Activated B cell treated with CpG ODN at 0.5 μM for 24 hours (primary cell): ENCODE data around the gene SERTAD3. TPM values are rescaled to one million over a fixed set of nuclear protein-coding genes. Genes with fewer than 3 reads are reported as not detected.

Experiments
- ATAC-seq: fragments of 200-7000 bp; cut with Tn5 transposase; one replicate; pipeline ENCODE4 v1.10.0; 2021; ENCODE audit warnings: low read depth, mild to moderate bottlenecking, moderate library complexity
- CTCF ChIA-PET: fragments of 350-600 bp; sonication (Branson Sonifier 250); formaldehyde crosslinking; loops from one replicate; lab custom pipeline; 2021; ENCODE audit warnings: antibody characterized with exemption; lab: Charles Lee
- POLR2A ChIA-PET: fragments of 350-600 bp; sonication (Branson Sonifier 250); formaldehyde crosslinking; loops from one replicate; lab custom pipeline; 2021; ENCODE audit warnings: antibody characterized with exemption; lab: Charles Lee
- DNase-seq: peaks from one replicate; pipeline ENCODE4 v3.0.0; 2022
- H3K27ac Mint-ChIP-seq: one replicate; pipeline ENCODE4 v1.8.0; 2020; ENCODE audit warnings: mixed read lengths
- H3K27me3 Mint-ChIP-seq: one replicate; pipeline ENCODE4 v1.8.0; 2021; ENCODE audit warnings: mixed read lengths
- H3K36me3 Mint-ChIP-seq: one replicate; pipeline ENCODE4 v1.8.0; 2021; ENCODE audit warnings: low read depth, mixed read lengths
- H3K4me1 Mint-ChIP-seq: one replicate; pipeline ENCODE4 v1.8.0; 2021; ENCODE audit warnings: mixed read lengths
- H3K4me3 Mint-ChIP-seq: one replicate; pipeline ENCODE4 v1.8.0; 2020; ENCODE audit warnings: mild to moderate bottlenecking, mixed read lengths
- H3K9me3 Mint-ChIP-seq: one replicate; pipeline ENCODE4 v1.8.0; 2020; ENCODE audit warnings: mixed read lengths
- intact Hi-C: fragments of 100-400 bp; cut with micrococcal nuclease; formaldehyde crosslinking; loops from one replicate; pipeline ENCODE4 v1.15.1; 2024
- total RNA-seq: library from RNA; stranded (reverse); gene quantifications from 2 replicates; pipeline ENCODE4 v1.2.3, GENCODE V29; 2022
- TF ChIP-seq, protein P1 (sequence below): fragments of 200-600 bp; IDR thresholded peaks from one replicate; pipeline ENCODE4 v1.8.0; 2022; ENCODE audit warnings: antibody characterized with exemption, mild to moderate bottlenecking

SERTAD3 gene
- total RNA-seq, 1 donor from 2014 or later: 48.4 TPM

DNA sequence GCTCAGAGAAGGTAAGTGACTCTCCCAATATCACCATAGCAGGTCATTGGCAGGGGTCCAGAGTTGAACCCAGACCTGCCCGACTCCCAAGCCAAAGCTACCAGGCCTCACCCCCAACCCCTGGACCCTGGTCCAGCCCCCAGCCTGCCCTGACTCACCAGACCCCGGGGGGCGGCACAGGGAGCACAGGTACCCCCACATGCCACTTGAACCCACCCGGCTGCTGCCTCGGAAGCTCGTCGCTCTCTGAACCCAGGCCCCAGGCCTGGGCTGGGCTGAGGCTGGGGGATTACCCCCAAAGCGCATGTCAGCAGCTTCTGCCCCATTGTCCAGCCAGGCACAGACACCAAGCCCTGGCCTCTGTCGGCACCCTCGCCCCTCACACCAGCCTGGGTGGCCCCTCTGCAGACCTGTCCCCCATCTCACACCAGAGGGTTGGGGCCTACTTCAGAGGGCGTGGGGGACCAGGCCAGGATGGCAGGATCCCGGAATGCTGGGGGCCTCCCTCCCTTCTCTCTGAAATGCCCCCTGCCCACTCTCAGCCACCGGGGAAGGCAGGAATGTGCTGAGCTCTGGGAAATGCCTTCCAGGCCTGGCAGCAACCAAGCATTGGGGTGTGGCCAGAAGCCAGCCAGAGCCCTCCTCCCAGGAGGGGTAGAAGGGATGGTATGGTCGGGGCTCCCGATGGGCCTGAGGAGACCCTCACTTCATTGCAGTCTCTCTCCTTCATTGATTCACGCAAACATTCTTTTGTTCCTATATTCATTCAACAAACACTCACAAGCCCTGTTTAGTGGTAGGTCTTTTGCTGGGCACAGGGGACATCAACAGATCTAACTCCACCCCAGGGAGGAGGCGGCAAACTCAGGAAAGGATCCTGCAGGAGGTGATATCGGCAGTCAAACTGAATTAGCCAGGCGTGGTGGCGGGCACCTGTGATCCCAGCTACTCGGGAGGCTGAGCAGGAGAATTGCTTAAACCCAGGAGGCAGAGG lies 29.3 kb downstream of the SERTAD3 start:
- ChIA-PET POLR2A (no interaction called here), CTCF (interaction anchor here (1.4 kb wide), 1 partner anchor 109 kb away, joined by 4 read pairs; no protein-coding TSS in a partner anchor)
- Mint-ChIP-seq H3K27me3 (no peaks in the 10 kb centered on the region), H3K4me1 (peaks cover 23% of the 10 kb centered on the region), H3K9me3 (no peaks in the 10 kb centered on the region), H3K36me3 (no peaks in the 10 kb centered on the region), H3K27ac (no peak overlapping the region), H3K4me3 (no peak overlapping the region)
- no peak for ATAC-seq
- TF ChIP-seq, protein P1, sequence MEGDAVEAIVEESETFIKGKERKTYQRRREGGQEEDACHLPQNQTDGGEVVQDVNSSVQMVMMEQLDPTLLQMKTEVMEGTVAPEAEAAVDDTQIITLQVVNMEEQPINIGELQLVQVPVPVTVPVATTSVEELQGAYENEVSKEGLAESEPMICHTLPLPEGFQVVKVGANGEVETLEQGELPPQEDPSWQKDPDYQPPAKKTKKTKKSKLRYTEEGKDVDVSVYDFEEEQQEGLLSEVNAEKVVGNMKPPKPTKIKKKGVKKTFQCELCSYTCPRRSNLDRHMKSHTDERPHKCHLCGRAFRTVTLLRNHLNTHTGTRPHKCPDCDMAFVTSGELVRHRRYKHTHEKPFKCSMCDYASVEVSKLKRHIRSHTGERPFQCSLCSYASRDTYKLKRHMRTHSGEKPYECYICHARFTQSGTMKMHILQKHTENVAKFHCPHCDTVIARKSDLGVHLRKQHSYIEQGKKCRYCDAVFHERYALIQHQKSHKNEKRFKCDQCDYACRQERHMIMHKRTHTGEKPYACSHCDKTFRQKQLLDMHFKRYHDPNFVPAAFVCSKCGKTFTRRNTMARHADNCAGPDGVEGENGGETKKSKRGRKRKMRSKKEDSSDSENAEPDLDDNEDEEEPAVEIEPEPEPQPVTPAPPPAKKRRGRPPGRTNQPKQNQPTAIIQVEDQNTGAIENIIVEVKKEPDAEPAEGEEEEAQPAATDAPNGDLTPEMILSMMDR: no peak
- DNase-seq: no peak
- intact Hi-C loops: no loop called here

DNA sequence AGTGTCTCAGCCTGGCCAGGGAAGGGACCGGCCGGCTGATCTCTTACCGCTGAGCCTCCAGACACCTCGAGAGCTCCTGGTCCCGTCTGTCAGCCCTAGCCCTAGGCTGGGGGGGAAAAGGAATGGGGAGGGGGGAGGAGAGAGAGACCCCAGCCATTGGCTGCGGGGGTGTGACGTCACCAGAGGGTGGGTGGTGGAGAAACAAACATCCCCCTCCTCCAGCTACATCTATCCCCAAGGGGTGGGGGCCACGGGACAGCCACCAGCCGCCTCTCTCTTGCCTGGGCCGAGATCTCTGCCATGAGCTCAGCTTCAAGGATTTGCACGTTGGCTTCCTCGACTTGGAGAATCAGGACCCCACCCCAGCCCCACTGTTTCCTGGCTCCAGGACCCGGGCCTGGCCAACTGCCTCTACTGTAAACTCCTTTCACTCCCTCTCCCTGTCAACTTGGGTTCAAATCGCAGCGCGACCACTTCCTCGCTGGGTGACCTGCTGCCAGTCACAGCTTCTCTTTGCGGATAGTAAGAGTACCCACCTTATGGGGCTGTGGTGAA lies 30.8 kb downstream of the SERTAD3 start, which contains the start of gene PRX:
PRX (minus strand) TSS at position 88 of the 555 bp plus-strand sequence. CDS start 5,446 bp downstream, outside the sequence.
- DNase-seq: no peak
- TF ChIP-seq, protein P1: no peak
- Mint-ChIP-seq H3K4me1 (peaks cover 22% of the 10 kb centered on the region), H3K27me3 (no peaks in the 10 kb centered on the region), H3K36me3 (no peaks in the 10 kb centered on the region), H3K9me3 (no peaks in the 10 kb centered on the region), H3K4me3 (no peak within 1 kb of the TSS), H3K27ac (no peak within 1 kb of the TSS)
- intact Hi-C loops: no loop called here
- no peak for ATAC-seq
- CTCF ChIA-PET: interaction anchor here (1.3 kb wide), 1 partner anchor 108 kb away, joined by 3 read pairs; no protein-coding TSS in a partner anchor
- POLR2A ChIA-PET: no interaction called here

DNA sequence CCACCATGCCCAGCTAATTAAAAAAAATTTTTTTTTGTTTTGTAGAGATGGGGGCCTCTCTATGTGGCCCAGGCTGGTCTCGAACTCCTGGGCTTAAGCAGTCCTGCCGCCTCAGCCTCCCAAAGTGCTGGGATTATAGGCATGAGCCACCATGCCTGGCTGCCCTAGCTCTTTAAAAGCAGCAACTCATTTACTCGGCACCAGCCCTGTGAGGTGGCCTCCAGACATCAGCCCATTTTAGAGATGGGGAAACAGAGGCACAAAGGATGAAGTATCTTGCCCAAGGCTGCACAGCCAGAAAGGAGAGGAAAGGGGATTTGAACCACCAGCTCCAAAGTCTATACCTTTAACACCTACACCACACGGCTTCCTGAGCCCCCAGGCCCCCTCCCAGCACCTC lies 31.3 kb downstream of the SERTAD3 start:
- intact Hi-C loops: no loop called here
- Mint-ChIP-seq H3K27me3 (no peaks in the 10 kb centered on the region), H3K4me3 (no peak overlapping the region), H3K27ac (no peak overlapping the region), H3K9me3 (no peaks in the 10 kb centered on the region), H3K36me3 (no peaks in the 10 kb centered on the region), H3K4me1 (peaks cover 27% of the 10 kb centered on the region)
- TF ChIP-seq, protein P1: no peak
- no peak for DNase-seq
- ChIA-PET POLR2A (interaction anchor here (0.9 kb wide), 1 partner anchor 9 kb away, joined by 3 read pairs; no protein-coding TSS in a partner anchor), CTCF (interaction anchor here (1.3 kb wide), 1 partner anchor 107 kb away, joined by 3 read pairs; no protein-coding TSS in a partner anchor)
- ATAC-seq: no peak

DNA sequence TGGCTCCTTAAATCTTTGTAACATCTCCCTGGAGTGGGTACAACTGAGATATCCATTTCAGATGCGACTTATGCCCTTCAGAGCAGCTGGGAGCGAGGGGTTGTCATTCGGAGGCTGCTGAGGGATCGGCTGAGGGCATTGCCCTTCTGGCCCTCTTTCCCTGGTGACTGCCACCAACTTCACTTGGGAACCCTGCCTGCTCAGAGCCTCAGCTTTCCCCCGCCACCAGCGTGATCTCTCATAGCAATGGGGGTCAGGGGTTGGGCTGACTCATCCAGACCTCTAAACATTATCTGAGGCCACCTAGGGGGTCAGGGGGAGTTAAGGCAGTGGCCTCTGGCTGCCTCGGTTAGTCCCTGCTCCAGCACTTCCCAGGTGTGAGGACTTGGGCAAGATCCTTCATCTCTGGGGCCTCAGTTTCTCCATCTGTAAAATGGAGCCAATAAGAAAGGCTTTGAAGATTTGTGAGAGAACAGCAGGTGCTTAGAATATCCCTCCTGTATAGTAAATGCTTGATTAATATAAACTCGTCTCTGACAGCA lies 32.1 kb downstream of the SERTAD3 start:
- no peak overlapping the region for H3K4me3 Mint-ChIP-seq
- no peaks in the 10 kb centered on the region for H3K36me3 Mint-ChIP-seq
- H3K27ac Mint-ChIP-seq: no peak overlapping the region
- intact Hi-C loops: no loop called here
- H3K4me1 Mint-ChIP-seq: peaks cover 29% of the 10 kb centered on the region
- ChIA-PET POLR2A (interaction anchor here (0.9 kb wide), 1 partner anchor 8 kb away, joined by 3 read pairs; no protein-coding TSS in a partner anchor), CTCF (no interaction called here)
- no peaks in the 10 kb centered on the region for H3K9me3 Mint-ChIP-seq
- ATAC-seq: no peak
- no peaks in the 10 kb centered on the region for H3K27me3 Mint-ChIP-seq
- TF ChIP-seq, protein P1: no peak
- DNase-seq: no peak
